HG03439 (cell line): ENCODE results near the gene LRRC57.

Experiments
- ATAC-seq: cut with Tn5 transposase; IDR thresholded peaks from one replicate; pipeline ENCODE4 v1.9.1; 2021; ENCODE audit warnings: mild to moderate bottlenecking, moderate library complexity; ENCODE audit not compliant: unreplicated experiment

LRRC57 gene

DNA sequence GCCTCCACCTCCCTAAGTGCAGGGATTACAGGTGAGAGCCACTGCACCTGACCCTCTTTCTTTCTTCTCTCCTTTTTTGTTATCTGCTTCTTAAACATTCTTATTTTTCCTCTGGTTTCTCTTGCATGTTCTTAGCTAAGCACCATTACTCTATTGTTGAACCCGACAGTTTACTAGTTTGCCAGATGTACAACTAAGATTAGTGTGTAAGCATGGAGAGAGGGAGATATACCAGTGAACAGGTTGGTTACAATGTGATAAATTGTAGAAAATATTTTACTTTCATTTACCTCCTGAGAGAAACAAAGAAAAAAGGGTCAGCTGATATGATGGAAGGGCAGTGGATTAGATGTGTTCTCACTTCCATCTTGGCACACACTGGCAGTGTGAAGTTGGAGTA, 5.0 kb upstream of the LRRC57 start:
- ATAC-seq: no peak

DNA sequence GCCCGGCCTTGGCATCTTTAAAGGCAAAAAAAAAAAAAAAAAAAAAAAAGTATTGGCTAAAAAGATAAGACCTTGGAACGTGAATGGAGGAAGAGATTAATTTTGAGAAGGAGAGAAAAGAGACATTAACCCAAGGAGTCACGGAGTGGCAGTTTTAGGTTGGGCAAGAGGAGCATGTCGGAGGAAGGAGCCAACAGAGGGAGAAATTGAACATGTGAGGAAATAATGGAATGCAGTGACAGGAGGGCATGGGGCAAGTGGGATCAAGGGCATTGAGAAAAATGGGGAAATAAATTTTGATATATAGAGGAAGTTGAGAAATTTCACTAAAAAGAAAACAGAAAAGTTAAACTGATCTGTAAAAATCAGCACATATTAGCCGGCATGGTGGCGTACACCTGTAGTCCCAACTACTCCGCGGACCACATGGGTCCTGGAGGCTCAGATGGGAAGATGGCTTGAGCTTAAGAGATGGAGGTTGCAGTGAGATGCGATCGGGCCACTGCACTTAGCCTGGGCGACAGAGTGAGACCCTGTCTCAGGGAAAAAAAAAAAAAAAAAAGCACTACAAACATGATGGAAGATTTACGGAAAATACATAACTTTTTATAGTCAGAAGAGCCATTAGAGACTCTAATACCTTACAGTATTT, 1.3 kb upstream of the LRRC57 start:
- ATAC-seq: no peak

DNA sequence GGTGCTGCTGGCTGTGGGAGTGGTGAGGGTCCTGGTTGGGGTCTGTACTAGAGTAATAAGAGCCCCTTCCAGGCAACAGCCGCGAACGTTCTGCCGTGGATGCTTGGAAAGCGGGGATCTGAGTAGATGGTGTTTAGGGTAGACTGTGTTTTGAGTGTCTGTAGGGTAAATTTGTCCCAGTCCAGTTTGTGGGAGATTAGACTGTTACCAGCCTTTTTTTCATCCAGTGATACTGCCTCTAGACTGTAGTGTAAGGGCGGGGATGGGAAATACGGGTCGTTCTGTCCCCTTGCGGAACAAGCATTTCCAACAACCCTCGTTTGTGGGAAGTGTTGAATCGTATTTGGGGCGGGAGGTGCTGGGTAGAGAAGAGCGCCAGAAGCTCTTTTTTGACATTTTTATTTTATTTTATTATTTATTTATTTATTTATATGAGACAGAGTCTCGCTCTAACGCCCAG, 469 bp upstream of the LRRC57 start:
- ATAC-seq: no peak

DNA sequence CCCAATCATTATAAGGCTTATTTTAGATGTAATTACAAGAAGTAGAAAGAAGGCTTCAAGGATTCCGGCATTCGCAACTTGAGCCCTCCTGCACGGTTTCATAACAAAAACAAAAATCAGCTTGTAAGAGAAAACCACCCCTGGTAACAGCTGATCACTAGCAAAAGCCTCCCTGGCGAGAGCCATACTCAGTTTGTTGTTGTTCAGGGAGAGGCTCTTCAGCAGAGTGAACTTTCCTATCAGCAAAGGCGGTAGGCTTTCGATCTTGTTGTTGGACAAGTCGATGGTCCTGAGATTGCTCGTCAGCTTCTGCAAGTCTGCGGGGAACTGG, 710 bp downstream of the LRRC57 start:
- ATAC-seq: no peak

DNA sequence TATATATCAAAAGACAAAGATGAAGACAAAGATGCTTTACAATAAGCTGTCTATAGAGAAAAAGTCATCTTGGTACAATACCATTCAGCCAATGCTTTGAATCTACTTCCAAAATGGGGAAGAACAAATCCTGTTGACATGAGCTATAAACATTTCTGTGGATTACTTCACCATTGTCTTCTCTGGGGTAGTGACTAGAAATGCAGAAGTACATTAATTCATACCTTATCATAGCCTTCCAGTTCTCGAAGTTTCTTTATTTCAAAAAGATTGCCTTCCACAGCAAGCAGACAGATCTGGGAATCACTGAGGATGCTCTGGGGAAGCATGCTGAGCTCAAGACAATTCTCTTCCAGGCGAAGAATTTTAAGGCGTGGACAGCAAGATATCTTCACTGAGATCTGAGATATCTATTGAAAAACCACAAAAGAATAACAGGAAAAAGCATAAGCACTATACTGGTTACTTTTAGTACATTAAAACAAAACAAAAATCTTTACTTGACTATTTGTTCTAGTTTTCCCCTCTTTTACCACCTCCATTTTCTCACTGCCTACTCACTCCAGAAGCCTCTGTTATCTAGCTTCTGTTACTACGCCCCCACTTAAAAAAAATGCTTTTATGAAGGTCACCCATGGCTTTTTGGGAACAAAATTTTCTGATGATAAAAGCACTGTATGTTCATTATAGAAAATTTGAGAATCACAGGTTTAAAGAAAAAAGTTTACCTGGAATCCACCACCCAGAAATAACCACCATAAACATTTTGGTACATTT, 3.6 kb downstream of the LRRC57 start:
- ATAC-seq: no peak

DNA sequence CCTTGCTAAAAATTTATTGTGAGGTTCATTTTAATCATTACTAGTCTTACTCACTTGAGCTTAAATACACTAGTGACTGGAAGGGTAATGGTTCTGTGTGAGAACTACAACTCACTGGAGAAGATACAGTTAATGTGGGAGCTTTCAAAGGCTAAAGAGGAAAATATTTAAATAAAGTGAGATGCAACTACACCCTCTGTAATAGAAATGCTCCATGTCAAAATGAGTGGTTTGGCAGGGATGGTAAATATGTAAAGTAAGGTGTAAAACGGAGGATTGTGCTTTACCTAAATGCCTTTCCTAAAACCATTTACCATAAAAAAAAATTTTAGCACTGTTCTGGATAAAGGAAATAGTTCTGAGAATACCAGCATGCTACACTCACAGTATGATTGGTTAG, 15.3 kb downstream of the LRRC57 start:
- ATAC-seq: no peak

DNA sequence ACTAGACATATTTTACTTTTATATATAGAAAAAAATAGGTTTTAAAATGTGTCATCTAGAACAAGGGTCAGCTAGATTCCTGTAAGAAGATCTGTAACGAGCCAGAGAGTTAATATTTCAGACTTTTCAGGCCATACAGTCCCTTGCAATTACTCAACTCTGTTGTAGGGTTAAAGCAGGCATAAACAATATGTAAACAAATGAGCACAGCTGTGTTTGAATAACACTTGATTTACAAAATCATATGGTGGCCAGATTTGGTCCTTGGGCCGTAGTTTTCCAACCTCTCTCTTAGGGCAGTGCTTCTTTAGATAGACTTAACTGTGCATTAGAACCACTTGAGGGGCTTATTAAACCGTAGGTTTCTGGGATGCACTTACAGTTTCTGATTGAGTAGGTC, 19.6 kb downstream of the LRRC57 start:
- no peak for ATAC-seq

DNA sequence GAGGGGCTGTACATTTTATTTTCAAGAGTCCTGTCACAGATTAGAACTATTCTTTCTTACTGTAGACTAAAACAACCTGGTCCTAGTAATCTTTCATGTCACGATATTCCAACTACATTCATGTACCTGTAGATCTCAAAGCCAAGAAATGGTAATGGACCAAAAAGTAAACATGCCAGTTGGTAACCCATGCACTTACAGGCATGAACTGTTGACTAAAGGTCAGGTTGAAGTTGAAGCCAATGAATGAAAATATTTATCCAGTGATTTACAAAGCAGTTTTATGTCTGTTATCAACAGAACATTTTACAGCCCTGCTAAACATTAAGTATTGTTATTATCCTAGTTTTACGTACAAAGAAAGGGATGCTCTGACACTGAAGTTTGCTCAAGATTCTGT, 25.3 kb downstream of the LRRC57 start:
- no peak for ATAC-seq

DNA sequence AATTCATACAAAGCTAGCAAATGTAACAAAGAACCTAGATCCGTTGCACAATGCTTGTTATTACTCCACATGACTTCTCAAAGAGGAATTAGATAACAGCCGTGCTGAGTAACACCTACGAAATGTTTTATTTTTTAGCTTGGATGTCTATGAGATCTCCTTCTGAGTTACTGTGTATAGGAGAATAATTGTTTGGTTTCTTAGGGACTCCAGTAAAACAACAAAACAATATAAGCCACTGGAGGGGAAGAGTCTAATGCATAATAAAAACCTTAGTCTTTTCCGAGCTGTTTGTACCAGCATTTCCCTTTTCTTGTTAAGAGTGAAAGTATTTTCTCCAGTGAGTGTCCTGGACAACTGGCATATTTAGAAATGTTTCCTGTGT, 37.6 kb downstream of the LRRC57 start:
- no peak for ATAC-seq

DNA sequence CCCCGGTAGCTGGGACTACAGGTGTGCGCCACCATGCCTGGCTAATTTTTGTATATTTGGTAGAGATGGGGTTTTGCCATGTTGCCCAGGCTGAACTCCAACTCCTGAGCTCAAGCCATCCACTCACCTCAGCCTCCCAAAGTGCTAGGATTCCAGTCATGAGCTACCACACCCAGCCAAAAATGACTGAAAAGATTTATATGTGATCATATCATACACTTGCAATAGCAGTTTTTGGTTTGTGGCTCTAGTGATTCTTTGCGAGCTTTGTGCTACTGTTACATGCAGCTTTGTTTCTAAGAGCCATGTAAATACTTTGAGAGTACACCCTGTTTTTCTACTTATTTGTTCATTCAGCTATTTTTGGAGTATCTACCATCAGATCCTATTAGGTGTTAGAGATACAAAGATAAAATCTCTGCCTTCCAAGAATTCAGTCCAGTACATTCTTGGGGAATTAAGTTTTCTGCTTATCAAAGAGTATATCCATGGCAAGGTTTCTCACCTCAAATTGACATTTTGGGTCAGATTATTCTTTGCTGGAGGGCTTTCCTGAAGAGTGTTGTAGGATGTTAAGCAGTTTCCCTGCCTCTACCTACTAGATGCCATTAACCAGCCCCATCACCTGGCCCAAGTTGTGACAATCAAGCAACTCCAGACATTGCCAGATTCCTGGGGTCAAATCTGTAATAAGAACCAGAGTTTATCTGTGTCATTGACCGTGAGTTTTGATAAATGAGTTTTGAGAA, 38.2 kb downstream of the LRRC57 start:
- no peak for ATAC-seq

DNA sequence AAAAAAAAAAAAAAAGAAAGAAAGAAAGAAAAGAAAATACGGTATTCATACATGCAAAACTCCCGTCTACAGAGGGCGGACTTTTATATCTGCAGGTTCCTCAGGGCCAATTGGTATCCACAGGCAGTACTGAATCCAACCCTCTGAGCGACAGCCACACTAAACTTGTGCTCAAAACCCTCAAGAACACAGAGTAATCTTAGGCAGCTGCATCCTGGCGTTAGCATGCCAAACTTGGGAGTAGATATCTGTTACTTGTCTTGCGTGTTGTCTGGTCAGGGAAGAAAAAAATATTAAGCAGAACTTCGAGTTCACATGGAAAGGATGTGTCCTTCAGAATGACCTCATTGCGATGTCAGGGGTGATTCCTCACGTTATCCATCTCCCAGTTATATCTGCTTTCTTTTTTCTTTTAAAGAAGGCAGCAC, 40.3 kb downstream of the LRRC57 start:
- ATAC-seq: no peak

DNA sequence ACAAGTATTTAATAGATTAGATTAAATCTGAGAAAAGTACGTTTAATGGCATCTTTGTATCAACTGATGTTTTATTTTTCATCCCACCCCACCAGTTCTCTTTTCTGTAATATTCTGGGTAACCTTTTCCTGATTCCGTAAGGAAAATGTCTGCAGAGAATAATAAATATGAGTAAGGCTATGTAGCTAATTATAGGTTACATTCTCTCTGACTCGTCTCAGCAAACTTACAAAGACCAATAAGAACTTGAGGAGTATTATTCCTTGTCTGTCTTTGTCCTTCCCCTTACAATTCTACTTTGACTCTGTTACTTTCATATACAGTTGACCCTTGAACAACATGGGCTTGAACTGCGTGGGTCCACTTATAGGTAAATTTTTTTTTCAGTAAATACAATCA, 41.1 kb downstream of the LRRC57 start:
- no peak for ATAC-seq

DNA sequence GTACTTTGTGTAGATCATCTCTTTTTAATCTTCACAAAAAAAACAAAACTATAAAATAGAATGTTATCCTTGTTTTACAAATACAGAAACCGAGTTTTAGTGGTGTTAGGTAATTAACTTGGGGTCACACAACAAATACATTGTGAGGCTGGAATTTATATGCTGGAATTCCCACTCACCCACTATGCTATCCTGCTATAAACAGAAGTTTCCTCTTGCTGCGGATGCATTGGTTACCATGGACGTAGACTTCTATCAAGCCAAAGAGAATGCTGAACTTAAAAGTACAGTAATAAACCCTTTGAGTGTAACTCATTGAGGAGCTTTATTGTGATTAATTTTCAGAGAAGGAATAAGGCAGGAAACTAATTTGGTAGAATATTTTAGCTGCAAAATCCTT, 44.0 kb downstream of the LRRC57 start:
- no peak for ATAC-seq

DNA sequence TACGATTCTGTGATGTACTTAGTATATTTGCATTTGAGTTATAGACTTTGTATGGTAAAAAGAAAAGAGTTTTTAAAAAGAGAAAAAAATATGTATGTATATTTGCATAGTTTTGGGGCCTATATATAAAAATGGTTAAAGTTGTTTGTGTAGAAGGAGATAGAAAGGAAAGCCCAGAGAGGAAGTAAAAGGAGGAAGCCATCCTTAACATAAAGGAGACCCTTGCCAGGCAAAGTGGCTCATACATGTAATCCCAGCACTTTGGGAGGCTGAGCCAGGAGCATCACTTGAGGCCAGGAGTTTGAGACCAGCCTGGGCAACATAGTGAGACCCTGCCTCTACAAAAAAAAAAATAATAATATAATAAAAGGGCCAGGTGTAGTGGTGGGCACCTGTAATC, 44.8 kb downstream of the LRRC57 start:
- no peak for ATAC-seq

DNA sequence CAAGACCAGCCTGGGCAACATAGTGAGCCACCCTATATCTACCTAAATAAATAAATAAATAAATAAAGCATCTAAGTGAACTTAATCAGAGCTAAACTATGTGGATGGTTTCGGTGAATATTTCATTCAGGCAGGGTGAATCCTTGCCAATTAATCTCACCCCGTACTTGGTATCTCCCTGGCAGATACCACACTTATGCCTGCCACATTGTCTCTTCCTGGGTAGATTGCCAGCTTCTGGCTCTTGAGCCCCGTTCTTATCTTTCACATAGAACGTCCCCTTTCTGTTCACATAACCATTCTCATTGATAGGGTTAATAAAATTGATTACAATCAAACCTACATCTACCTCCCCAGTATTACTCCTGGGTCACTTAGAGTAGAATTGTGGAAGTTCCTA, 46.1 kb downstream of the LRRC57 start:
- ATAC-seq: no peak

DNA sequence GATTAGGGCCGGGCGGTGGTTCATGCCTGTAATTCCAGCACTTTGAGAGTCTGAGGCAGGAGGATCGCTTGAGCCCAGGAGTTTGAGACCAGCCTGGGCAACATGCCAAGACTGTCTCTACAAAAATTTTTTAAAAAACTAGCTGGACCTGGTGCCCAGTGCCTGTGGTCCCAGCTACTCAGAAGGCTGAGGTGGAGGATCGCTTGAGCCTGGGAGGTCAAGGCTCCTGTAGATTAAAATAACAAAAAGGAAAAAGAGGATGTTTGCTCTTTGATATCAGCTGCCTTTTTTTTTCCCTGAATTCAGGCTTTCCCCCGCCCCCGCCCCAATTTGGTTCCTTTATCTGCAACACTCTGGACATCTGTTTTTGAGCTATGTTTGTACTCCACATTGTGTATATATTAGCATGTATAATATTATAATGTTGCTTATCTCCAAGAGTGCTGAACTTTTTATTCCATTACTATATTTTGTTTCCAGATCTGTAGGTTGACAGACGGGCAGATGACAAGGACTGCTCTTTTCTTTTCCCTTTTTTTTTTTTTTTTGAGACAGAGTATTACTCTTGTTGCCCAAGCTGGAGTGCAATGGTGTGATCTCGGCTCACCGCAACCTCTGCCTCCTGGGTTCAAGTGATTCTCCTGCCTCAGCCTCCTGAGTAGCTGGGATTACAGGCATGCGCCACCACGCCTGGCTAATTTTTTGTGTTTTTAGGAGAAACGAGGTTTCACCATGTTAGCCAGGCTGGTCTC, 48.6 kb downstream of the LRRC57 start:
- ATAC-seq: no peak

DNA sequence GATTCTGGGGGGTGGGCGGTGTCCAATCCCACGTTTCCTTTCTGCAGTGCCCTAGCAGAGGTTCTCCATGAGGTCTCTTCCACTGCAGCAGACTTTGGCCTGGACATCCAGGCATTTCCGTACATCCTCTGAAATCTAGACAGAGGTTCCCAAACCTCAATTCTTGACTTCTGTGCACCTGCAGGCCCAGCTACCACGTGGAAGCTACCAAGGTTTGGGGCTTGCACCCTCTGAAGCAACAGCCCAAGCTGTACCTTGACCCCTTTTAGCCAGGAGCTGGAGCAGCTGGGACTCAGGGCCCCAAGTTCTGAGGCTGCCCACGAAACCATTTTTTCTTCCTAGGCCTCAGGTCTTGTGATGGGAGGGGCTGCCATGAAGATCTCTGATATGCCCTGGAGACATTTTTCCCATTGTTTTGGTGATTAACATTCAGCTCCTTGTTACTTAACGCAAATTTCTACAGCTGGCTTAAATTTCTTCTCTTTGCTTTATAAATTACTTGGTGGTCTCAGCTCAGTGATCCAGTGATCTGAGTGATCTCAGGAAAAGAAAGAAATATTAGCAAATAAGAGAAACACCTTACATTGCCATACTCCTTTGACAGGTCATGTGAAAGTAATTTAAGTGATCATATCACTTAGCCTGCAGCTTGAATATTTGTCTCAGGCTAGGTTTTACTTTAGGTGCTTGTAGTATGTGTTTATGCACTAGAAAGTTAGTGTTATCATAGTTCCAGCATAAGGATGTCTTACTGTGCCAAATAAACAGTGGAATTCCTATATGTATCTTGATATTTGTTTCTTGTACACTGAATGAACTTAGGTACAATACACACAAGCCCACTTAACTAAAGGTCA, 50.2 kb downstream of the LRRC57 start:
- no peak for ATAC-seq

DNA sequence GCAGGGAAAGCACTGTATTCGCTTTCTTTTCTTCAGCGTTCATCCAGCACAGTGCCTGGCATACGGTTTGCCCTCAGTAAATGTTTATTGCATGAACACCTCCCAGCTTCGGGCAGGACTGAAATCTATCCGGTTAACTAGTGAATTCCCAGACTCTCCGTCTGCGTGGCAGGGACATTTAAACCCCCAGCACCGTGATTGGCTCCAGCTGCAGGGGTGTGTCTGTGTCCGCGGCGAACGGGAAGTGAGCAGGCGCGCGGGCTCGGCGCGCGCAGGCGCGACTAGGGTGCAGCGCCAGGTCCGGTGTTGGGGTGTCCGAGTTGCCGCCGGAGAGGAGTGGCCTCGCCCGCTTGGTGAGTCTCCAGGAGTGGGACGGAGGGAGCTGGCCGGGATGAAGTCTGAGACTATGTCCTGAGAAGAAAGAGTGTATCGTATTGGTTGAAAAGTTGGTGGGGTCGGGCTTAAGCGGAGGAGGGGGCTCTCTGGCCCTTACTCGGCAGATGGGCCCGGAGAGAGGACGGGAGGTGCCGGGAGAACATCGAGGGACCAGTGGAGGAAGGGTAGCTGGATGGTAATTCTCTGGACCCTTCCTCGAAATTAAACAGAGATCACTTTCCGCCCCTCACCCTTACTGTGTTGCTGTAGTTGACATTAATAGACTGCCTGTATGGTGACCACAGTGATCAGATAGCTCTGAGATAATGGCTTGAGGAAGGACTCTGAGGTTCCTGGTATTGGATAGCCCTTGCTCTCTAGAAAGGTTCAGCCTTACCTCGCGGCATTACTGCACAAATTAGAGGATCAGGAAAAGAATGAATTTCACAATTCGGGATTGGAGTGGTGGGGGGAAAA, 53.0 kb downstream of the LRRC57 start, which contains the start of gene SNAP23:
SNAP23 (plus strand) TSS at position 274 of the 852 bp plus-strand sequence. CDS start 16,213 bp downstream, outside the sequence.
- peak; percentile 75 for ATAC-seq

DNA sequence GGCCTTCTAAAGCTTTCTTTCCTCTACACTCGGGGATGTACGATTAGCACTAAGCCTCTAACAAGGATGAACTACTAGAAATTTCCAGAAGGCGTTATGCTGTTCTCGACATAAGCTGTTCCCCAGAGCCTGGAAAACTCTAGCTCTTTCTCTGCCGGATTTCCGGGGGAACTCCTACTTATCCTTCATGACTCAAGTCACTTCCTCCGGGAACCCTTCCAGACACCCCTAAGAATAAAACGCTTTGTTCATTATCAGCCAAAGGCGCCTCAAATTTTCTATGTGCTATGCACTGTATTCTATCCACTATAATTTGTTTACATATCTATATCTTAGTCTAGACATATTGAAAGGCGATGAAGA, 53.6 kb downstream of the LRRC57 start:
- no peak for ATAC-seq
